ENCODE results near the gene KRTAP10-5.
"Not testable (repeated sequence)": the region's sequence is repeated elsewhere in the genome, so short reads cannot be mapped to it uniquely, and the experiment has no call there.

The KRTAP10-5 gene

DNA sequence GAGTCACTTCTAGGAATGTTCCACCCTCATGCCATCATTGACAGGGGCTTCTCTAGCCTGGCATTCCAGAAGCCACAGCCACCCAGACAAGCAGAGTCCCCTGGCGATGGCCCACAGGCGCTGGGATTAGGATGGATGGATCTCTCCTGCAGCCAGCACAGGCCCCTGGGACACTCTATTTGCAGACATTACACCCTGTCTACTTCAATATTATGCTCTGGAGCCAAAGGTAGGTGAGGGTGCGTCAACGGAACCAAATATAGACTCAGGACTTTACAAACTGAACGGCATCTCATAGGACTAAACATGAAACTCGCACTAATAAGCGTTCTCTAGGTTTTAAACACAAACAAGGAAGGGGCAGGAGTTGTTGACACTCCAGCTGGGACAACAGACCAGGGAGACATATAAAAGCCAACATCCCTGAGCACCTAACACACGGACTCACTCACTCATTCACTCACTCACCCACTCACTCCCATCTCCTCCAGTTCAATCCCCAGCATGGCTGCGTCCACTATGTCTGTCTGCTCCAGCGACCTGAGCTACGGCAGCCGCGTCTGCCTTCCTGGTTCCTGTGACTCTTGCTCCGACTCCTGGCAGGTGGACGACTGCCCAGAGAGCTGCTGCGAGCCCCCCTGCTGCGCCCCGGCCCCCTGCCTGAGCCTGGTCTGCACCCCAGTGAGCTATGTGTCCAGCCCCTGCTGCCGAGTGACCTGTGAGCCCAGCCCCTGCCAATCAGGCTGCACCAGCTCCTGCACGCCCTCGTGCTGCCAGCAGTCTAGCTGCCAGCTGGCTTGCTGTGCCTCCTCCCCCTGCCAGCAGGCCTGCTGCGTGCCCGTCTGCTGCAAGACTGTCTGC lies 19.9 kb upstream of the KRTAP10-5 start, which contains the start of gene KRTAP10-7:
KRTAP10-7 (plus strand) TSS at position 480 of the 861 bp plus-strand sequence; CDS start at position 505, 25 bp downstream.
- not testable (repeated sequence) for ATAC-seq

DNA sequence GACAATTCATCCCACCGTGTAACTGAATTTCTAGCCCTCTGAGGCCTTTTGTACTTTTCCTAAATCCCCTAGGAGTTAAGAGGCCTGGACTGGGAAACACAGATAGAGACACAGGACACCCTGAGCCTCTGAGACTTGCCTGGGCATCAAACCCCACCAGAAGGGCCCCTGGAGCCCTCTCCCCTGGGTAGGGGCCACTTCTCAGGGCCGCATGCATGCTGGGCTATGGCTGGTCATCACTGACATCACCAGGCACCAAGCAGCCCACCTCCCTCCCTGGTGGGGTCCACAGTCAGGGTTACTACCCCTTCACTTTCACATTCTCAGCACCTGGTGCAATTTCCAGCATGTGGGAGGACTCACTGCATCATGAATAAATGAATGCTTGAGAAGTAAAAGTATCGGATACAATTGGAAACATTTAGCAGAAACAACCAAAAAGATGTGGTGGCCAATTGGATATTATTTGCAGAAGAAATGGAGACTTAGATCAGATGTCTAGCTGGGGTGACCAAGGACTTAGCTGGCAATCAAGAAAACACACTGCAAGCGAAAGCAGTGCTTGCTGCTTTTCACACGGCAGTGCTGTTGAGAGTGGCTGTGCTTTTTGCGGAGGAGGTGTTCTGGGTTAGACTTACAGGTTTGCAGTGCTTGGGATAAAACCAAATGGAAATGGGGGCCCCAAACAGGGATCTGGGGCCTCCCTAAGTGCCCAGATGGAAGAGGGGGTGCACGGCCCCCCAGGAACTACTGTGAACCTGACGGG lies 19.0 kb upstream of the KRTAP10-5 start:
- ATAC-seq: no peak
- no peak for TF ChIP-seq ZNF8 (CRISPR knock-in tag; IDR thresholded peaks at IDR 0.05)
- TF ChIP-seq ZNF565 (CRISPR knock-in tag; conservative IDR thresholded peaks at IDR 0.05; ENCODE audit: low read depth): no peak
- TF ChIP-seq CREB5 (CRISPR knock-in tag; IDR thresholded peaks at IDR 0.05; ENCODE audit: low read depth): no peak
- TF ChIP-seq BACH2 (CRISPR knock-in tag; IDR thresholded peaks at IDR 0.05; ENCODE audit: borderline replicate concordance): no peak
- no peak for TF ChIP-seq OSR1 (CRISPR knock-in tag; IDR thresholded peaks at IDR 0.05)
- TF ChIP-seq ARNTL (CRISPR knock-in tag; IDR thresholded peaks at IDR 0.05; ENCODE audit: borderline replicate concordance, low read depth): no peak
- TF ChIP-seq TSHZ2 (CRISPR knock-in tag; IDR thresholded peaks at IDR 0.05): no peak
- TF ChIP-seq TCF4 (CRISPR knock-in tag; IDR thresholded peaks at IDR 0.05; ENCODE audit: borderline replicate concordance): no peak

GRCh38 chr21:44598061-44598460 lies 17.7 kb upstream of the KRTAP10-5 start:
- TF ChIP-seq ZNF8 (CRISPR knock-in tag; IDR thresholded peaks at IDR 0.05) (no peak), CSDC2 (CRISPR knock-in tag; IDR thresholded peaks at IDR 0.05) (no peak)
- no peak for ATAC-seq

- no peak for ATAC-seq
- TF ChIP-seq ZNF70 (CRISPR knock-in tag; IDR thresholded peaks at IDR 0.05): no peak
- TF ChIP-seq ZC3H10 (CRISPR knock-in tag; IDR thresholded peaks at IDR 0.05): no peak
- no peak for TF ChIP-seq ZNF565 (CRISPR knock-in tag; conservative IDR thresholded peaks at IDR 0.05; ENCODE audit: low read depth)
- TF ChIP-seq TOX (CRISPR knock-in tag; IDR thresholded peaks at IDR 0.05; ENCODE audit: borderline replicate concordance): no peak
- no peak for TF ChIP-seq ZNF8 (CRISPR knock-in tag; IDR thresholded peaks at IDR 0.05)
- TF ChIP-seq, protein P1, sequence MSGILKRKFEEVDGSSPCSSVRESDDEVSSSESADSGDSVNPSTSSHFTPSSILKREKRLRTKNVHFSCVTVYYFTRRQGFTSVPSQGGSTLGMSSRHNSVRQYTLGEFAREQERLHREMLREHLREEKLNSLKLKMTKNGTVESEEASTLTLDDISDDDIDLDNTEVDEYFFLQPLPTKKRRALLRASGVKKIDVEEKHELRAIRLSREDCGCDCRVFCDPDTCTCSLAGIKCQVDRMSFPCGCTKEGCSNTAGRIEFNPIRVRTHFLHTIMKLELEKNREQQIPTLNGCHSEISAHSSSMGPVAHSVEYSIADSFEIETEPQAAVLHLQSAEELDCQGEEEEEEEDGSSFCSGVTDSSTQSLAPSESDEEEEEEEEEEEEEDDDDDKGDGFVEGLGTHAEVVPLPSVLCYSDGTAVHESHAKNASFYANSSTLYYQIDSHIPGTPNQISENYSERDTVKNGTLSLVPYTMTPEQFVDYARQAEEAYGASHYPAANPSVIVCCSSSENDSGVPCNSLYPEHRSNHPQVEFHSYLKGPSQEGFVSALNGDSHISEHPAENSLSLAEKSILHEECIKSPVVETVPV (CRISPR knock-in tag; IDR thresholded peaks at IDR 0.05): no peak
- no peak for TF ChIP-seq TSHZ2 (CRISPR knock-in tag; IDR thresholded peaks at IDR 0.05)
- TF ChIP-seq RARB (CRISPR knock-in tag; IDR thresholded peaks at IDR 0.05): no peak
- TF ChIP-seq OSR1 (CRISPR knock-in tag; IDR thresholded peaks at IDR 0.05): no peak
- TF ChIP-seq CSDC2 (CRISPR knock-in tag; IDR thresholded peaks at IDR 0.05): no peak
- TF ChIP-seq, protein P2, sequence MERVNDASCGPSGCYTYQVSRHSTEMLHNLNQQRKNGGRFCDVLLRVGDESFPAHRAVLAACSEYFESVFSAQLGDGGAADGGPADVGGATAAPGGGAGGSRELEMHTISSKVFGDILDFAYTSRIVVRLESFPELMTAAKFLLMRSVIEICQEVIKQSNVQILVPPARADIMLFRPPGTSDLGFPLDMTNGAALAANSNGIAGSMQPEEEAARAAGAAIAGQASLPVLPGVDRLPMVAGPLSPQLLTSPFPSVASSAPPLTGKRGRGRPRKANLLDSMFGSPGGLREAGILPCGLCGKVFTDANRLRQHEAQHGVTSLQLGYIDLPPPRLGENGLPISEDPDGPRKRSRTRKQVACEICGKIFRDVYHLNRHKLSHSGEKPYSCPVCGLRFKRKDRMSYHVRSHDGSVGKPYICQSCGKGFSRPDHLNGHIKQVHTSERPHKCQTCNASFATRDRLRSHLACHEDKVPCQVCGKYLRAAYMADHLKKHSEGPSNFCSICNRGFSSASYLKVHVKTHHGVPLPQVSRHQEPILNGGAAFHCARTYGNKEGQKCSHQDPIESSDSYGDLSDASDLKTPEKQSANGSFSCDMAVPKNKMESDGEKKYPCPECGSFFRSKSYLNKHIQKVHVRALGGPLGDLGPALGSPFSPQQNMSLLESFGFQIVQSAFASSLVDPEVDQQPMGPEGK (CRISPR knock-in tag; IDR thresholded peaks at IDR 0.05; ENCODE audit: borderline replicate concordance): no peak
- TF ChIP-seq BACH2 (CRISPR knock-in tag; IDR thresholded peaks at IDR 0.05; ENCODE audit: borderline replicate concordance): no peak
- no peak for TF ChIP-seq ISL1 (CRISPR knock-in tag; IDR thresholded peaks at IDR 0.05)
- TF ChIP-seq POU6F1 (CRISPR knock-in tag; IDR thresholded peaks at IDR 0.05; ENCODE audit: borderline replicate concordance, low read depth): no peak
- no peak for TF ChIP-seq CREB5 (CRISPR knock-in tag; IDR thresholded peaks at IDR 0.05; ENCODE audit: low read depth)
- no peak for TF ChIP-seq GLIS3 (CRISPR knock-in tag; IDR thresholded peaks at IDR 0.05)
Observed at GRCh38 chr21:44596068-44596725, 15.8 kb upstream of the KRTAP10-5 start.
